Thyroid gland (tissue), 4 donors: ENCODE results near the gene PAK1IP1. TPM values are rescaled to one million over a fixed set of nuclear protein-coding genes. Genes with fewer than 3 reads are reported as not detected.
"Not testable (repeated sequence)": the region's sequence is repeated elsewhere in the genome, so short reads cannot be mapped to it uniquely, and the experiment has no call there.

ENCODE experiments used
- DNase-seq, 2 donors: peaks; one replicate each; pipeline ENCODE4 v3.0.0-alpha.2; 2019
- H3K27ac ChIP-seq, 3 donors: fragments of 200-600 bp; sonication (generic); 1 replicate in 2 of 3; 2 replicates in 1 of 3; pipeline ENCODE4 v1.5.1; 2016 to 2019; ENCODE audit warnings: mild to moderate bottlenecking in 1 of 3, moderate library complexity in 1 of 3
- H3K27me3 ChIP-seq: fragments of 200-600 bp; sonication (generic); one replicate; pipeline ENCODE4 v1.5.1; 2019
- H3K36me3 ChIP-seq, 2 donors: fragments of 200-600 bp; sonication (generic); one replicate each; pipeline ENCODE4 v1.5.1; 2016 to 2019
- H3K4me1 ChIP-seq, 2 donors: fragments of 200-600 bp; sonication (generic); one replicate each; pipeline ENCODE4 v1.5.1; 2017 to 2019
- H3K4me3 ChIP-seq, 3 donors: fragments of 200-600 bp; sonication (generic); replicated peaks in 1 of 3; 1 replicate in 2 of 3; 2 replicates in 1 of 3; pipeline ENCODE4 v1.5.1; 2016; ENCODE audit warnings: mild to moderate bottlenecking in 1 of 3
- H3K9me3 ChIP-seq: fragments of 200-600 bp; sonication (generic); one replicate; pipeline ENCODE4 v1.5.1; 2017
- CTCF ChIP-seq, 6 experiments: fragments of 200-600 bp in 3 of 6; fragments of 450-650 bp in 3 of 6; sonication (generic) in 3 of 6; IDR thresholded peaks; one replicate each; pipeline ENCODE4 v1.5.1; 2016 to 2019; ENCODE audit warnings: antibody characterized with exemption in 6 of 6, mild to moderate bottlenecking in 2 of 6, inconsistent platforms in 1 of 6, moderate library complexity in 1 of 6
- POLR2A ChIP-seq, 2 donors: fragments of 450-650 bp; IDR thresholded peaks; one replicate each; pipeline ENCODE4 v1.6.1; 2017; ENCODE audit warnings: antibody characterized with exemption in 2 of 2, mild to moderate bottlenecking in 2 of 2, moderate library complexity in 1 of 2
- WGBS, 2 donors: methylation state at CpG; one replicate each; pipeline ENCODE4 v1.1.5; 2017; 5-methylcytosine and 5-hydroxymethylcytosine counted together
- intact Hi-C: fragments of 100-400 bp; cut with DNase I; formaldehyde crosslinking; loops from one replicate; pipeline ENCODE4 v1.15.1; 2023
- total RNA-seq, 4 donors: library from RNA; depleted of rRNA; stranded (reverse); fragments of >200 nt; gene quantifications; one replicate each; pipeline ENCODE4 v1.2.3, GENCODE V29; 2016

Gene PAK1IP1, protein sequence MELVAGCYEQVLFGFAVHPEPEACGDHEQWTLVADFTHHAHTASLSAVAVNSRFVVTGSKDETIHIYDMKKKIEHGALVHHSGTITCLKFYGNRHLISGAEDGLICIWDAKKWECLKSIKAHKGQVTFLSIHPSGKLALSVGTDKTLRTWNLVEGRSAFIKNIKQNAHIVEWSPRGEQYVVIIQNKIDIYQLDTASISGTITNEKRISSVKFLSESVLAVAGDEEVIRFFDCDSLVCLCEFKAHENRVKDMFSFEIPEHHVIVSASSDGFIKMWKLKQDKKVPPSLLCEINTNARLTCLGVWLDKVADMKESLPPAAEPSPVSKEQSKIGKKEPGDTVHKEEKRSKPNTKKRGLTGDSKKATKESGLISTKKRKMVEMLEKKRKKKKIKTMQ
- 10 to 100 TPM in 3 of 4 donors, 1 to 10 TPM in 1; 8.8 to 15.6 (median 12.7) TPM for total RNA-seq

GRCh38 chr6:10694302-10695085 lies at the start of gene PAK1IP1, which contains the start of gene C6orf52:
Gene PAK1IP1 (plus strand): TSS chr6:10694972. CDS start chr6:10694986, 14 bp downstream.
Gene C6orf52 (minus strand): TSS chr6:10694616. CDS start chr6:10687550, 7,066 bp downstream.
- intact Hi-C loops = loop anchor here (10.0 kb wide), 2 partner anchors 50 to 180 kb away; partner anchors contain the start of gene TMEM14B
- Histone ChIP-seq H3K27me3 (no peaks in the 10 kb centered on the region), H3K4me3 (peak within 1 kb of the TSS; percentile 50 to 91 (median 61)), H3K4me1 (peaks cover 19 to 23% of the 10 kb centered on the region in 2 donors), H3K27ac (peak within 1 kb of the TSS; percentile 90 to 97 (median 96)), H3K9me3 (no peaks in the 10 kb centered on the region), H3K36me3 (peaks cover 6 to 12% of the 10 kb centered on the region in 2 donors)
- 0 to 1% methylated on average over 53 of the region's 53 CpGs for WGBS, 2 donors
- TF ChIP-seq POLR2A (IDR thresholded peaks at IDR 0.05) (peak in 1 of 2 donors; percentile 87), CTCF (IDR thresholded peaks at IDR 0.05) (no peak)
- DNase-seq = peak; percentile 92 to 94

DNA sequence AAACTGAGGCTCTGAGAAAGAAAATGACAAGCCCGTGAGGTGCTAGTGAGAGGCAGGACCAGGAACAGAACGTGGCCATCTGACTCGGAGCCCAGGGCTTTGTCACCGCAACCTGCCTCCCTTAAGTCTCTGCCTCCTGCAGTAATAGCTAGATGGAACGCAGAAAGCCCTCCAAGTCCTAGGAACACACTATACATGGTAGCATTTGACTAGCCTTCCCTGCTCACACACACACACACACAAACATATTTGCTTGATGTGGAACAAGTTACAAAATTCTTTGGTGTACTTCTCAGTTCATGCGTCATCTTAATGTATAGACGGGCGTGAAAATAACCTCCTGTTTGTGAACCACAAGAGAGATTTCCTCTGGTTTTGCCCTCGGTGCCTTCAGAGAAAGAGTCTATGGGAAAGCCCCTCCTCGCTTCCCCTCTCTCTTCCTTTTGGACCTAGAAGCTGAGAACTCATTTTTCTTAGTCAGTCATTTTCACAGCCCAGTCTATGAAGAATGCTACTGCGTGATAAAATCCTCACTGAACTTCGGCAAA lies 39.2 kb upstream of the PAK1IP1 start:
- WGBS, 2 donors = 76 to 80% methylated on average over 12 of the region's 12 CpGs
- intact Hi-C loops = no loop called here
- Histone ChIP-seq H3K9me3 (no peaks in the 10 kb centered on the region), H3K27ac (no peak overlapping the region), H3K4me3 (no peak overlapping the region), H3K4me1 (no peaks in the 10 kb centered on the region), H3K36me3 (no peaks in the 10 kb centered on the region), H3K27me3 (no peaks in the 10 kb centered on the region)
- DNase-seq = no peak
- TF ChIP-seq CTCF (IDR thresholded peaks at IDR 0.05) = no peak
- no peak for TF ChIP-seq POLR2A (IDR thresholded peaks at IDR 0.05)

DNA sequence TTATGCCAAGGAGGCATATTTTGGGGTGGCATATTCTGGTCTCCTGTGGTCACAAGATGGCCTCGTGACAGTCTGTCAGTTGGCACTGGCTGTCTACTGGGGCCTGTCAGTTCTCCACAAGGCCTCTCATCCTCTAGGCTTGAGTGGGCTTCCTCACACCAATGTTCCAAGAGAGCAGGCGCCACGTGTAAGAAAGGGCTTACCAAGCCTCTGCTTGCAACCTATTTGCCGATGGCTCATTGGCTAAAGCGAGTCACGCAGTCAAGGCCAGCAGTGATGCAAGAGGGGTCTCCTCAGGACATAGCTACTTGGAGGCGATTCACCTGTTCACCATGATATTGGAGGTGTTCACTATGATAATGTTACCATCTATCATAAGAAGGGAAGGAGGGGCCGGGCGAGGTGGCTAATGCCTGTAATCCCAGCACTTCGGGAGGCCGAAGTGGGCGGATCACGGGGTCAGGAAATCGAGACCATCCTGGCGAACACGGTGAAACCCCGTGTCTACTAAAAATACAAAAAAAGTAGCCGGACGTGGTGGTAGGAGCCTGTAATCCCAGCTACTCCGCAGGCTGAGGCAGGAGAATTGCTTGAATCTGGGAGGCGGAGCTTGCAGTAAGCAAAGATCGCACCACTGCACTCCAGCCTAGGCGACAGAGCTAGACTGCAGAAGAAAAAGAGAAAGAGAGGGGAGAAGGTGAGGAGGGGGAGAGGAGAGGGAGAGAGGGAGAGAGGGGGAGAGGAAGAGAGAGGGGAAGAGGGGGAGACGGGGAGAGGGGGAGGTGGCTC lies 35.7 kb upstream of the PAK1IP1 start:
- TF ChIP-seq CTCF (IDR thresholded peaks at IDR 0.05) (no peak), POLR2A (IDR thresholded peaks at IDR 0.05) (no peak)
- H3K4me3 ChIP-seq = no peak overlapping the region
- no peak overlapping the region for H3K27ac ChIP-seq
- no peaks in the 10 kb centered on the region for H3K4me1 ChIP-seq
- no peak for DNase-seq
- H3K27me3 ChIP-seq = no peaks in the 10 kb centered on the region
- no peaks in the 10 kb centered on the region for H3K9me3 ChIP-seq
- intact Hi-C loops = no loop called here
- WGBS, 2 donors = 80 to 87% methylated on average over 23 to 24 of the region's 24 CpGs
- H3K36me3 ChIP-seq = no peaks in the 10 kb centered on the region

GRCh38 chr6:10659699-10660348 lies 34.9 kb upstream of the PAK1IP1 start:
- no peak overlapping the region for H3K27ac ChIP-seq
- intact Hi-C loops = no loop called here
- 75 to 88% methylated on average over 27 to 42 of the region's 48 CpGs for WGBS, 2 donors

GRCh38 chr6:10660431-10661191 lies 34.2 kb upstream of the PAK1IP1 start:
- DNase-seq, intact Hi-C loops, H3K9me3 ChIP-seq, H3K4me1 ChIP-seq, H3K27ac ChIP-seq, H3K36me3 ChIP-seq, H3K4me3 ChIP-seq, H3K27me3 ChIP-seq: not testable (repeated sequence)
- WGBS, 2 donors = 92 to 95% methylated on average over 11 of the region's 11 CpGs

More at GRCh38 chr6:10659699-10660348, 34.9 kb upstream of the PAK1IP1 start:
- TF ChIP-seq POLR2A (IDR thresholded peaks at IDR 0.05) = no peak
- TF ChIP-seq CTCF (IDR thresholded peaks at IDR 0.05) = no peak
- Histone ChIP-seq H3K9me3 (no peaks in the 10 kb centered on the region), H3K36me3 (no peaks in the 10 kb centered on the region), H3K4me3 (no peak overlapping the region), H3K27me3 (no peaks in the 10 kb centered on the region), H3K4me1 (no peaks in the 10 kb centered on the region)
- DNase-seq = peak; percentile 6 to 25
